ENCODE results near the gene NFIL3.

DNA sequence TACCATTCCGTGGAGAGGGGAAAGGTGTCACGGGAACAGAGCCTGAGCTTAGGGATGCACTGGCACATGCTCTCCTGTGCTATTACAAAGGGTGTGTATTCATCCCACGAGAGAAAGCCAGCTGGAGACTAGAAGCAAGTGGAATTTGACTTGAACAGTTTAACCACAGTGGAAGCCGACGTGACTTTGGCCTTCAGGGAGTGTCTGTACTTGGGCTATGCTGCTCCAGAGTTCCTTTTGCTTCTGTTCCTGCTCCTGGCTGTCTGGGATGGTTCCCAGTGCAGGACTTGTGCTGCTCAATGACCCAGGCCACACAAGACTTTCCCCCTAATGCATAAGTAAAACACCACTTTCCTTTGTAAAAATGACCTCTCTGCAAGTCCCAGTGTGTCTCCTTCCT lies 7.9 kb upstream of the NFIL3 start:
- TF ChIP-seq, protein P1, sequence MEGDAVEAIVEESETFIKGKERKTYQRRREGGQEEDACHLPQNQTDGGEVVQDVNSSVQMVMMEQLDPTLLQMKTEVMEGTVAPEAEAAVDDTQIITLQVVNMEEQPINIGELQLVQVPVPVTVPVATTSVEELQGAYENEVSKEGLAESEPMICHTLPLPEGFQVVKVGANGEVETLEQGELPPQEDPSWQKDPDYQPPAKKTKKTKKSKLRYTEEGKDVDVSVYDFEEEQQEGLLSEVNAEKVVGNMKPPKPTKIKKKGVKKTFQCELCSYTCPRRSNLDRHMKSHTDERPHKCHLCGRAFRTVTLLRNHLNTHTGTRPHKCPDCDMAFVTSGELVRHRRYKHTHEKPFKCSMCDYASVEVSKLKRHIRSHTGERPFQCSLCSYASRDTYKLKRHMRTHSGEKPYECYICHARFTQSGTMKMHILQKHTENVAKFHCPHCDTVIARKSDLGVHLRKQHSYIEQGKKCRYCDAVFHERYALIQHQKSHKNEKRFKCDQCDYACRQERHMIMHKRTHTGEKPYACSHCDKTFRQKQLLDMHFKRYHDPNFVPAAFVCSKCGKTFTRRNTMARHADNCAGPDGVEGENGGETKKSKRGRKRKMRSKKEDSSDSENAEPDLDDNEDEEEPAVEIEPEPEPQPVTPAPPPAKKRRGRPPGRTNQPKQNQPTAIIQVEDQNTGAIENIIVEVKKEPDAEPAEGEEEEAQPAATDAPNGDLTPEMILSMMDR (IDR thresholded peaks at IDR 0.05): no peak
- no peak for TF ChIP-seq POLR2A (IDR thresholded peaks at IDR 0.05)

Data from heart left ventricle (tissue), 13 donors.